Activated CD4-positive, alpha-beta T cell treated with anti-CD3 and anti-CD28 coated beads for 4 hours (primary cell): ENCODE results near the gene MAMLD1.

Source experiments
- DNase-seq, 2 donors: peaks; one replicate each; pipeline ENCODE4 v3.0.0-alpha.2; 2020

Gene MAMLD1

GRCh38 chrX:150358651-150359050 is 4.5 kb upstream of the MAMLD1 start:
- no peak for DNase-seq

- DNase-seq, result no peak
Measured at GRCh38 chrX:150360331-150360730, 2.8 kb upstream of the MAMLD1 start.

- DNase-seq, result peak; percentile 37 to 41
Measured at GRCh38 chrX:150361070-150361776, 1.9 kb upstream of the MAMLD1 start.

GRCh38 chrX:150361777-150362351 is 1.3 kb upstream of the MAMLD1 start:
- peak; percentile 29 to 34 for DNase-seq

GRCh38 chrX:150363561-150364346 is 637 bp downstream of the MAMLD1 start:
- DNase-seq, result no peak

GRCh38 chrX:150364347-150365050 is 1.4 kb downstream of the MAMLD1 start:
- peak; percentile 4 to 8 for DNase-seq

GRCh38 chrX:150365051-150365989 is 2.2 kb downstream of the MAMLD1 start:
- peak; percentile 55 to 67 for DNase-seq

GRCh38 chrX:150365990-150366911 is 3.1 kb downstream of the MAMLD1 start:
- peak in 1 of 2 donors; percentile 9 for DNase-seq

- DNase-seq, result peak in 1 of 2 donors; percentile 20
Measured at GRCh38 chrX:150366951-150367545, 3.9 kb downstream of the MAMLD1 start.

GRCh38 chrX:150370589-150371312 is 7.6 kb downstream of the MAMLD1 start:
- no peak for DNase-seq

- DNase-seq, result no peak
Measured at GRCh38 chrX:150371877-150372276, 8.8 kb downstream of the MAMLD1 start.

- no peak for DNase-seq
Measured at GRCh38 chrX:150372280-150372679, 9.2 kb downstream of the MAMLD1 start.

- no peak for DNase-seq
Measured at GRCh38 chrX:150372756-150373155, 9.6 kb downstream of the MAMLD1 start.

- no peak for DNase-seq
Measured at GRCh38 chrX:150375243-150375770, 12.2 kb downstream of the MAMLD1 start.

- no peak for DNase-seq
Measured at GRCh38 chrX:150377005-150377404, 13.9 kb downstream of the MAMLD1 start.

GRCh38 chrX:150405006-150405405 is 41.9 kb downstream of the MAMLD1 start:
- DNase-seq, result no peak

GRCh38 chrX:150405576-150405975 is 42.5 kb downstream of the MAMLD1 start:
- no peak for DNase-seq

- peak in 1 of 2 donors; percentile 14 for DNase-seq
Measured at GRCh38 chrX:150406596-150406995, 43.5 kb downstream of the MAMLD1 start.

GRCh38 chrX:150408007-150408406 is 44.9 kb downstream of the MAMLD1 start:
- DNase-seq, result no peak
